K562 (cell line): Measurements from ENCODE around the gene GLRX2. TPM values are rescaled to one million over a fixed set of nuclear protein-coding genes. Genes with fewer than 3 reads are reported as not detected.
A peak's percentile ranks its signal among the peaks of the same experiment; 100 is the strongest.

Experiments
- CSDE1 ChIP-seq, 2 experiments: fragments of 450-650 bp; IDR thresholded peaks; 2 replicates each; pipeline ENCODE4 v1.6.1; 2016; ENCODE audit warnings: mild to moderate bottlenecking in 1 of 2
- EWSR1 ChIP-seq: fragments of 450-650 bp; IDR thresholded peaks from 2 replicates; pipeline ENCODE4 v1.6.1; 2018; ENCODE audit warnings: borderline replicate concordance, mild to moderate bottlenecking, low read depth, moderate library complexity; ENCODE audit not compliant: partially characterized antibody
- FOXA3 ChIP-seq, 2 experiments: fragments of 450-650 bp in 1 of 2; sonication (generic) in 1 of 2; formaldehyde crosslinking; IDR thresholded peaks in 1 of 2; conservative IDR thresholded peaks in 1 of 2; 2 replicates each; pipeline versions ENCODE4 v1.4.0 to v1.8.0; 2020 to 2022; ENCODE audit warnings: mild to moderate bottlenecking in 2 of 2, missing genetic modification reagents in 1 of 2
- HMBOX1 ChIP-seq: sonication (generic); IDR thresholded peaks from 2 replicates; pipeline ENCODE4 v1.6.1; 2016
- HNRNPLL ChIP-seq: fragments of 200-400 bp; formaldehyde crosslinking; IDR thresholded peaks from 2 replicates; pipeline ENCODE4 v1.6.1; 2017; ENCODE audit warnings: low read length, low read depth, mild to moderate bottlenecking; ENCODE audit not compliant: poor library complexity, severe bottlenecking
- HNRNPUL1 ChIP-seq: fragments of 200-400 bp; formaldehyde crosslinking; IDR thresholded peaks from 2 replicates; pipeline ENCODE4 v1.6.1; 2017; ENCODE audit warnings: low read length
- KLF1 ChIP-seq: fragments of 450-650 bp; IDR thresholded peaks from 2 replicates; pipeline ENCODE4 v1.6.1; 2016; ENCODE audit warnings: missing genetic modification characterization, missing compliant biosample characterization
- KLF6 ChIP-seq: fragments of 250-450 bp; sonication (Bioruptor Pico); IDR thresholded peaks from 2 replicates; pipeline ENCODE4 v1.4.0; 2020; ENCODE audit warnings: mild to moderate bottlenecking, moderate library complexity, borderline replicate concordance
- MXD1 ChIP-seq: fragments of 250-450 bp; sonication (Bioruptor Pico); IDR thresholded peaks from 2 replicates; pipeline ENCODE4 v1.8.0; 2021; ENCODE audit warnings: borderline replicate concordance, mild to moderate bottlenecking, moderate library complexity; ENCODE audit not compliant: poor library complexity, severe bottlenecking
- PCBP2 ChIP-seq: fragments of 200-400 bp; formaldehyde crosslinking; IDR thresholded peaks from 2 replicates; pipeline ENCODE4 v1.6.1; 2018; ENCODE audit warnings: low read length, low read depth, mild to moderate bottlenecking, moderate library complexity; ENCODE audit not compliant: poor library complexity, severe bottlenecking
- POLR3G ChIP-seq: IDR thresholded peaks from 2 replicates; pipeline ENCODE4 v1.6.1; 2011; ENCODE audit not compliant: insufficient read length, insufficient replicate concordance; ENCODE audit errors: extremely low read depth
- RREB1 ChIP-seq: fragments of 250-450 bp; sonication (Bioruptor Pico); IDR thresholded peaks from 2 replicates; pipeline ENCODE4 v1.4.0; 2020
- ZNF408 ChIP-seq: fragments of 250-450 bp; sonication (Bioruptor Pico); IDR thresholded peaks from 2 replicates; pipeline ENCODE4 v1.4.0; 2020; ENCODE audit warnings: low read depth, mild to moderate bottlenecking, moderate library complexity
- polyA plus RNA-seq, 8 experiments: library from polyadenylated mRNA; depleted of rRNA in 4 of 8; stranded (reverse) in 5 of 8; unstranded in 3 of 8; fragments of >200 nt; fragmentation: Nextera tagmentation in 2 of 8; fragmentation: Illumina TruSeq in 1 of 8; extraction: Ambion mirVana in 2 of 8; extraction: Trizol in 1 of 8; gene quantifications; 2 replicates each; pipeline versions ENCODE4 v1.2.1 to v1.2.3, GENCODE V29; 2011 to 2014; ENCODE audit warnings: inconsistent platforms in 1 of 8, missing spikeins in 1 of 8
- total RNA-seq, 7 experiments: library from RNA; depleted of rRNA in 6 of 7; stranded (reverse); fragments of >200 nt in 6 of 7; fragmentation: Illumina TruSeq in 2 of 7; extraction: Trizol in 2 of 7; gene quantifications; 2 replicates each; pipeline versions ENCODE4 v1.2.1 to v1.2.3, GENCODE V29; 2011 to 2021; ENCODE audit warnings: low replicate concordance in 1 of 7
- TF ChIP-seq, protein P1 (sequence below): sonication (generic); formaldehyde crosslinking; IDR thresholded peaks from 2 replicates; pipeline ENCODE4 v1.5.0; 2020; ENCODE audit warnings: missing genetic modification reagents
- TF ChIP-seq, protein P2 (sequence below): fragments of 450-650 bp; IDR thresholded peaks from 2 replicates; pipeline ENCODE4 v1.7.0; 2016; ENCODE audit warnings: borderline replicate concordance

Gene GLRX2
- total and polyA plus RNA-seq, 9 of the 15 experiments (the other 6 are each of a cell fraction or from before 2014, with no cell fraction given) = 13.3 to 82.6 (median 55.1) TPM

- TF ChIP-seq EWSR1 = no peak
- TF ChIP-seq POLR3G = no peak
- TF ChIP-seq HNRNPLL = peak; percentile 76
- no peak for TF ChIP-seq ZNF408 (CRISPR knock-in tag)
- no peak for TF ChIP-seq HMBOX1
- no peak; a peak in 1 of 4 replicates for TF ChIP-seq CSDE1 (IDR thresholded peaks at IDR 0.05)
- no peak for TF ChIP-seq MXD1 (CRISPR knock-in tag)
- TF ChIP-seq HNRNPUL1 = no peak
- TF ChIP-seq, protein P1, sequence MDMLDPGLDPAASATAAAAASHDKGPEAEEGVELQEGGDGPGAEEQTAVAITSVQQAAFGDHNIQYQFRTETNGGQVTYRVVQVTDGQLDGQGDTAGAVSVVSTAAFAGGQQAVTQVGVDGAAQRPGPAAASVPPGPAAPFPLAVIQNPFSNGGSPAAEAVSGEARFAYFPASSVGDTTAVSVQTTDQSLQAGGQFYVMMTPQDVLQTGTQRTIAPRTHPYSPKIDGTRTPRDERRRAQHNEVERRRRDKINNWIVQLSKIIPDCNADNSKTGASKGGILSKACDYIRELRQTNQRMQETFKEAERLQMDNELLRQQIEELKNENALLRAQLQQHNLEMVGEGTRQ (CRISPR knock-in tag) = no peak
- no peak for TF ChIP-seq KLF1 (tag)
- TF ChIP-seq KLF6 (CRISPR knock-in tag) = peak; percentile 30; the same call in 1 of the 2 replicates
- TF ChIP-seq, protein P2, sequence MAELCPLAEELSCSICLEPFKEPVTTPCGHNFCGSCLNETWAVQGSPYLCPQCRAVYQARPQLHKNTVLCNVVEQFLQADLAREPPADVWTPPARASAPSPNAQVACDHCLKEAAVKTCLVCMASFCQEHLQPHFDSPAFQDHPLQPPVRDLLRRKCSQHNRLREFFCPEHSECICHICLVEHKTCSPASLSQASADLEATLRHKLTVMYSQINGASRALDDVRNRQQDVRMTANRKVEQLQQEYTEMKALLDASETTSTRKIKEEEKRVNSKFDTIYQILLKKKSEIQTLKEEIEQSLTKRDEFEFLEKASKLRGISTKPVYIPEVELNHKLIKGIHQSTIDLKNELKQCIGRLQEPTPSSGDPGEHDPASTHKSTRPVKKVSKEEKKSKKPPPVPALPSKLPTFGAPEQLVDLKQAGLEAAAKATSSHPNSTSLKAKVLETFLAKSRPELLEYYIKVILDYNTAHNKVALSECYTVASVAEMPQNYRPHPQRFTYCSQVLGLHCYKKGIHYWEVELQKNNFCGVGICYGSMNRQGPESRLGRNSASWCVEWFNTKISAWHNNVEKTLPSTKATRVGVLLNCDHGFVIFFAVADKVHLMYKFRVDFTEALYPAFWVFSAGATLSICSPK = no peak
- no peak for TF ChIP-seq RREB1 (CRISPR knock-in tag)
- TF ChIP-seq FOXA3 (CRISPR knock-in tag; conservative IDR thresholded peaks at IDR 0.05 in 1 of 2, IDR thresholded peaks at IDR 0.05 in 1 of 2) = peak in 1 of 2 experiments; percentile 53; a peak in 1 of 4 replicates
- TF ChIP-seq PCBP2 = no peak
Observed at GRCh38 chr1:193104907-193105820, at the start of gene GLRX2 (continued).
